Endothelial cell of umbilical vein (primary cell): ENCODE data around the gene C1QL4. TPM values are rescaled to one million over a fixed set of nuclear protein-coding genes. Genes with fewer than 3 reads are reported as not detected.

Source experiments
- BruUV-seq: library from RNA; stranded (reverse); fragments of 400-500 nt; replicated peaks from 2 replicates; lab custom pipeline; 2021; lab: Mats Ljungman, UMichigan
- CTCF ChIA-PET: fragments of 300-600, 350-600 bp; sonication (Branson Sonifier 250); formaldehyde crosslinking; loops from one replicate; lab custom pipeline; 2021; ENCODE audit warnings: antibody characterized with exemption, inconsistent platforms; lab: Charles Lee
- POLR2A ChIA-PET: fragments of 300-600, 350-600 bp; sonication (Branson Sonifier 250); formaldehyde crosslinking; loops from one replicate; lab custom pipeline; 2021; ENCODE audit warnings: antibody characterized with exemption, inconsistent platforms; lab: Charles Lee
- DNase-seq: peaks from one replicate; pipeline ENCODE4 v3.0.0-alpha.2; 2011; ENCODE audit warnings: low read depth, low spot score
- FAIRE-seq: peaks from 2 replicates; lab custom pipeline; 2011; peaks lifted over from hg19 to GRCh38; lab: Jason Lieb, UNC
- H2AFZ ChIP-seq: 2 replicates; pipeline ENCODE4 v1.6.0; 2012; ENCODE audit warnings: low read depth, low read length, control low read depth, inconsistent platforms
- H3K27ac ChIP-seq: 2 replicates; pipeline ENCODE4 v1.5.1; 2011; ENCODE audit warnings: low read depth, mild to moderate bottlenecking, control low read depth, low read length, moderate library complexity; ENCODE audit not compliant: insufficient read depth
- H3K27me3 ChIP-seq, 2 experiments: 2 replicates each; pipeline versions ENCODE4 v1.6.0 to v1.6.1; 2011; ENCODE audit warnings: low read length in 2 of 2, mixed read lengths in 1 of 2; ENCODE audit not compliant: control insufficient read depth in 2 of 2, insufficient read depth in 2 of 2
- H3K36me3 ChIP-seq, 2 experiments: 2 replicates in 1 of 2; 3 replicates in 1 of 2; pipeline ENCODE4 v1.5.1; 2011; ENCODE audit warnings: low read length in 2 of 2, mild to moderate bottlenecking in 1 of 2, moderate library complexity in 1 of 2; ENCODE audit not compliant: control insufficient read depth in 2 of 2, insufficient read depth in 2 of 2; ENCODE audit errors: extremely low read depth in 1 of 2
- H3K4me1 ChIP-seq: 3 replicates; pipeline ENCODE4 v1.5.1; 2011; ENCODE audit warnings: mild to moderate bottlenecking, low read length; ENCODE audit not compliant: control insufficient read depth, insufficient read depth; ENCODE audit errors: extremely low read depth
- H3K4me2 ChIP-seq: 2 replicates; pipeline ENCODE4 v1.6.1; 2011; ENCODE audit warnings: low read length, control low read depth, mixed read lengths; ENCODE audit not compliant: insufficient read depth
- H3K4me3 ChIP-seq, 3 experiments: fragments of 200-600 bp in 1 of 3; sonication (generic), shearing (Covaris generic) in 1 of 3; replicated peaks in 1 of 3; 2 replicates each; pipeline ENCODE4 v1.5.1; 2011 to 2016; ENCODE audit warnings: control low read depth in 3 of 3, low read length in 3 of 3, mild to moderate bottlenecking in 2 of 3, inconsistent platforms in 1 of 3, low read depth in 1 of 3, moderate library complexity in 1 of 3; ENCODE audit not compliant: insufficient read depth in 1 of 3
- H3K79me2 ChIP-seq: 2 replicates; pipeline ENCODE4 v1.6.0; 2012; ENCODE audit warnings: low read length, inconsistent platforms; ENCODE audit not compliant: control insufficient read depth, insufficient read depth
- H3K9ac ChIP-seq: replicated peaks from 2 replicates; pipeline ENCODE3; 2011; ENCODE audit warnings: low read length, control low read depth; ENCODE audit not compliant: insufficient read depth; ENCODE audit errors: extremely low read depth
- H3K9me1 ChIP-seq: replicated peaks from 3 replicates; pipeline ENCODE4 v1.6.0; 2011; ENCODE audit warnings: mild to moderate bottlenecking, low read length; ENCODE audit not compliant: control insufficient read depth, insufficient read depth; ENCODE audit errors: extremely low read depth
- H3K9me3 ChIP-seq: replicated peaks from 2 replicates; pipeline ENCODE4 v1.5.1; 2012; ENCODE audit warnings: low read length, inconsistent platforms; ENCODE audit not compliant: control insufficient read depth, insufficient read depth
- H4K20me1 ChIP-seq: replicated peaks from 2 replicates; pipeline ENCODE3; 2011; ENCODE audit warnings: mild to moderate bottlenecking, low read length; ENCODE audit not compliant: control insufficient read depth, insufficient read depth; ENCODE audit errors: extremely low read depth
- CTCF ChIP-seq, 2 donors: IDR thresholded peaks; 1 replicate in 1 of 2; 2 replicates in 1 of 2; pipeline ENCODE4 v1.5.1; 2011; ENCODE audit warnings: low read length in 2 of 2, mild to moderate bottlenecking in 2 of 2, moderate library complexity in 2 of 2, control low read depth in 1 of 2, inconsistent platforms in 1 of 2, low read depth in 1 of 2; ENCODE audit not compliant: insufficient read depth in 1 of 2; ENCODE audit errors: extremely low read depth in 1 of 2
- EZH2 ChIP-seq: IDR thresholded peaks from 2 replicates; pipeline ENCODE4 v1.6.1; 2012; ENCODE audit warnings: borderline replicate concordance, low read depth, mild to moderate bottlenecking, moderate library complexity, low read length, inconsistent platforms; ENCODE audit not compliant: severe bottlenecking
- FOS ChIP-seq: IDR thresholded peaks from 2 replicates; pipeline ENCODE4 v1.6.1; 2011; ENCODE audit warnings: mild to moderate bottlenecking, low read length, moderate library complexity, borderline replicate concordance; ENCODE audit not compliant: insufficient read depth
- MYC ChIP-seq: IDR thresholded peaks from one replicate; pipeline ENCODE4 v1.6.1; 2011; ENCODE audit warnings: mild to moderate bottlenecking, low read depth, low read length
- POLR2A ChIP-seq: IDR thresholded peaks from 2 replicates; pipeline ENCODE4 v1.6.1; 2012; ENCODE audit warnings: low read depth, mild to moderate bottlenecking, control low read depth, low read length
- POLR2AphosphoS5 ChIP-seq: IDR thresholded peaks from 2 replicates; pipeline ENCODE4 v1.6.1; 2012; ENCODE audit warnings: low read depth, mild to moderate bottlenecking, control low read depth, low read length, moderate library complexity; ENCODE audit not compliant: insufficient read depth
- dilution Hi-C: fragments of 300-500 bp; cut with MboI; formaldehyde crosslinking; loops from one replicate; pipeline ENCODE4 v1.15.0; 2019; ENCODE audit warnings: low sequenced_read_pairs; ENCODE audit not compliant: extremely low pct_ligation_motif_present
- intact Hi-C: fragments of 100-400 bp; cut with micrococcal nuclease; formaldehyde crosslinking; loops from one replicate; pipeline ENCODE4 v1.10.0; 2022
- polyA plus RNA-seq, 4 experiments: library from polyadenylated mRNA; depleted of rRNA in 3 of 4; stranded (reverse) in 3 of 4; unstranded in 1 of 4; fragments of >200 nt; gene quantifications; 2 replicates each; pipeline versions ENCODE4 v1.2.1 to v1.2.3, GENCODE V29; 2011 to 2012; ENCODE audit warnings: missing spikeins in 1 of 4
- total RNA-seq: library from RNA; stranded (reverse); gene quantifications from 2 replicates; pipeline ENCODE4 v1.2.3, GENCODE V29; 2021

Gene C1QL4
- total and polyA plus RNA-seq, 2 donors (not counting 3 experiments of a cell fraction or from before 2014, with no cell fraction given), result not detected

- Histone ChIP-seq H3K79me2 (no peaks in the 10 kb centered on the region), H3K4me1 (no peaks in the 10 kb centered on the region), H3K4me2 (no peak overlapping the region), H3K27ac (no peak overlapping the region), H3K4me3 (no peak overlapping the region), H3K27me3 (no peaks in the 10 kb centered on the region), H4K20me1 (no peaks in the 10 kb centered on the region), H3K9me1 (no peaks in the 10 kb centered on the region), H3K9ac (no peak overlapping the region), H2AFZ (no peak overlapping the region), H3K36me3 (no peaks in the 10 kb centered on the region), H3K9me3 (no peaks in the 10 kb centered on the region)
- TF ChIP-seq EZH2 (no peak), FOS (no peak), CTCF (IDR thresholded peaks at IDR 0.05; ENCODE audit: extremely low read depth in 1 of 2, insufficient read depth in 1 of 2, low read depth in 1 of 2, low read length in 2 of 2) (peak; percentile 24 to 34), POLR2A (no peak), MYC (no peak), POLR2AphosphoS5 (no peak)
- intact Hi-C loops (loop anchor here (1.0 to 5.0 kb wide), 3 partner anchors 26 to 210 kb away; partner anchors contain the start of gene MCRS1), dilution Hi-C loops (loop anchor here (25.0 kb wide), 1 partner anchor 155 kb away; no protein-coding TSS in a partner anchor)
- peak; percentile 57 for DNase-seq
- peak; percentile 12 for FAIRE-seq
- no TSS peak for BruUV-seq
- CTCF ChIA-PET, result interaction anchor here (0.7 to 12.8 kb wide), 38 partner anchors 9 to 266 kb away, joined by 3 to 679 read pairs (median 14); partner anchors contain the start of genes C1QL4, DNAJC22, PRPF40B and PRPH
- POLR2A ChIA-PET, result interaction anchor here (0.6 to 2.5 kb wide), 3 partner anchors 10 to 265 kb away, joined by 3 to 15 read pairs (median 4); partner anchors contain the start of gene SPATS2
Observed at GRCh38 chr12:49357103-49357678, 20.2 kb upstream of the C1QL4 start.
